Neutrophil (primary cell): ENCODE results near the gene GEMIN8.

ENCODE experiments used
- H3K27ac ChIP-seq: fragments of 200-600 bp; sonication (generic); 2 replicates; pipeline ENCODE4 v1.5.1; 2016; ENCODE audit warnings: mild to moderate bottlenecking, moderate library complexity
- H3K27me3 ChIP-seq: fragments of 200-600 bp; sonication (generic); 2 replicates; pipeline ENCODE4 v1.6.0; 2016; ENCODE audit warnings: mild to moderate bottlenecking
- H3K36me3 ChIP-seq: fragments of 200-600 bp; sonication (generic); 2 replicates; pipeline ENCODE4 v1.5.1; 2017
- H3K4me1 ChIP-seq, 2 experiments: fragments of 200-600 bp in 1 of 2; sonication (generic) in 1 of 2; 1 replicate in 1 of 2; 2 replicates in 1 of 2; pipeline versions ENCODE4 v1.5.1 to v1.6.1; 2013 to 2016; ENCODE audit warnings: low read depth in 1 of 2, low read length in 1 of 2, mild to moderate bottlenecking in 1 of 2, moderate library complexity in 1 of 2; ENCODE audit not compliant: control insufficient read depth in 1 of 2, insufficient read depth in 1 of 2
- H3K4me3 ChIP-seq, 2 experiments: fragments of 200-600 bp in 1 of 2; sonication (generic) in 1 of 2; 1 replicate in 1 of 2; 2 replicates in 1 of 2; pipeline ENCODE4 v1.5.1; 2013 to 2016; ENCODE audit warnings: low read depth in 1 of 2, low read length in 1 of 2, mild to moderate bottlenecking in 1 of 2, moderate library complexity in 1 of 2
- H3K9me3 ChIP-seq: fragments of 200-600 bp; sonication (generic); 2 replicates; pipeline ENCODE4 v1.5.1; 2016
- TF ChIP-seq, protein P1 (sequence below): fragments of 200-600 bp; sonication (generic); IDR thresholded peaks from 2 replicates; pipeline ENCODE4 v1.5.1; 2016; ENCODE audit warnings: antibody characterized with exemption

The GEMIN8 gene

DNA sequence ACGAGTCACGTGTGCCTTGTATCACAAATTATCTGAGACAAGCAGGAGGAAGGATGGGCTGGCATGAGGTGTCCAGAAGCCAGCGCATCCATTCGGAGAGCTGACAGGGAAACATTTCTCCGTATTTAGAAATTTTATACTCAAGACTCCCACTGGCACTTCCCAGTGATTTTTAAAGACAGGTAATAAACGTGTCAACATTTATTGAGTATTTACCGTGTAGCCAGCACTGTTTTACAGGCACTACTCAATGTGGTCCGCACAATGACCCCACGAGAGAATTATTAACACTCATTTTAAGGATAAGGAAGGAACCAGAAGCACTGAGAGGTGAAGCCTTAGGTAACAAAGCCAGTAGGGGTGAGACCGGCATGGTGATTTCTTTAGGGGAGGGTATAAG, 23.2 kb downstream of the GEMIN8 start:
- Histone ChIP-seq H3K36me3 (no peaks in the 10 kb centered on the region), H3K27me3 (no peaks in the 10 kb centered on the region), H3K27ac (no peak overlapping the region), H3K9me3 (no peaks in the 10 kb centered on the region), H3K4me3 (no peak overlapping the region), H3K4me1 (no peaks in the 10 kb centered on the region)
- TF ChIP-seq, protein P1, sequence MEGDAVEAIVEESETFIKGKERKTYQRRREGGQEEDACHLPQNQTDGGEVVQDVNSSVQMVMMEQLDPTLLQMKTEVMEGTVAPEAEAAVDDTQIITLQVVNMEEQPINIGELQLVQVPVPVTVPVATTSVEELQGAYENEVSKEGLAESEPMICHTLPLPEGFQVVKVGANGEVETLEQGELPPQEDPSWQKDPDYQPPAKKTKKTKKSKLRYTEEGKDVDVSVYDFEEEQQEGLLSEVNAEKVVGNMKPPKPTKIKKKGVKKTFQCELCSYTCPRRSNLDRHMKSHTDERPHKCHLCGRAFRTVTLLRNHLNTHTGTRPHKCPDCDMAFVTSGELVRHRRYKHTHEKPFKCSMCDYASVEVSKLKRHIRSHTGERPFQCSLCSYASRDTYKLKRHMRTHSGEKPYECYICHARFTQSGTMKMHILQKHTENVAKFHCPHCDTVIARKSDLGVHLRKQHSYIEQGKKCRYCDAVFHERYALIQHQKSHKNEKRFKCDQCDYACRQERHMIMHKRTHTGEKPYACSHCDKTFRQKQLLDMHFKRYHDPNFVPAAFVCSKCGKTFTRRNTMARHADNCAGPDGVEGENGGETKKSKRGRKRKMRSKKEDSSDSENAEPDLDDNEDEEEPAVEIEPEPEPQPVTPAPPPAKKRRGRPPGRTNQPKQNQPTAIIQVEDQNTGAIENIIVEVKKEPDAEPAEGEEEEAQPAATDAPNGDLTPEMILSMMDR = no peak

DNA sequence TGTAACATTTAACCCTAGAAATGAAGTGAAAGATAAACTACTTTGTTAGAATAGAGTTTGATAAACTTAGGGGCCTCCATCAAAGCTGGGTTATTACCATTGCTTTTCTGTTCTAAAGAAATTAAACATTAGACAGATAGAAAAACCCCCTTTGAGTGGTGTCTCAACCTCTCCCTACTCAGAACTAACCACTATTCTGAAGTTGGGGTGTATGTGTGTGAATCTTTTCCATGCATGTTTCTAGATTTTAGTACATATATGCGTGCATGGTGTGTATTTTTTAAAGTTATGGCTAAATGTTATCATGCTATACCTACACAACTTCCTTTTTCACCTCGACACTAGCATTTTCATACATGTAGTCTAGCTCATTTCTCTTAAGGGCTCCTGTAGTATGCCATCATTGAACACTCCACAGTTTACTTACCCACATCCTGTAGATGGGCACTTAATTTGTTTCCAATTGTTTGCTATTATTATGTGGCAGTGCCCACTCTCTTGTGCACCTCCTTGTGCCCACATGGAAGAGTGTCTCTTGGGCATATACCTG, 25.7 kb downstream of the GEMIN8 start:
- Histone ChIP-seq H3K27ac (no peak overlapping the region), H3K9me3 (no peaks in the 10 kb centered on the region), H3K36me3 (no peaks in the 10 kb centered on the region), H3K4me1 (no peaks in the 10 kb centered on the region), H3K27me3 (no peaks in the 10 kb centered on the region), H3K4me3 (no peak overlapping the region)
- TF ChIP-seq, protein P1 = no peak

DNA sequence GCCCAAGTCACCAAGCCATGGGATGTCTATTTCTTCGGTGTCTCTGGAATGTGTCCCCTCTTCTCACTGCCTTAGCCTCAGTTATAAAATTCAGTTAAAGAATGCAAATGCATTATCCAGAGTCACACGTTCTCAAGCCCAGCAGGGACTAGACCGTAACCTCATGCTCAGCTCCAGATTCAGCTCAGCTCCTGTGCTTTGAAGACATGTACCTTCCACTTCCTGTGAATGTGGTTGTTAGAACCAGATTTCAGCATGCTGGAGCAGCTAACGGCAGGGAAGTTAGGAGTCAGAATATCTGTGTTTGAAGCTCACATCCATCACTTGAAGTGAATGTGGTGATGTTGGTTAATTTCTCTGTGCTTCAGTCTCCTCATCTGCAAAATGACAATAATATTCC, 26.7 kb downstream of the GEMIN8 start:
- no peak overlapping the region for H3K4me3 ChIP-seq
- H3K27me3 ChIP-seq = no peaks in the 10 kb centered on the region
- no peaks in the 10 kb centered on the region for H3K4me1 ChIP-seq
- H3K27ac ChIP-seq = no peak overlapping the region
- TF ChIP-seq, protein P1 = no peak
- no peaks in the 10 kb centered on the region for H3K36me3 ChIP-seq
- no peaks in the 10 kb centered on the region for H3K9me3 ChIP-seq

DNA sequence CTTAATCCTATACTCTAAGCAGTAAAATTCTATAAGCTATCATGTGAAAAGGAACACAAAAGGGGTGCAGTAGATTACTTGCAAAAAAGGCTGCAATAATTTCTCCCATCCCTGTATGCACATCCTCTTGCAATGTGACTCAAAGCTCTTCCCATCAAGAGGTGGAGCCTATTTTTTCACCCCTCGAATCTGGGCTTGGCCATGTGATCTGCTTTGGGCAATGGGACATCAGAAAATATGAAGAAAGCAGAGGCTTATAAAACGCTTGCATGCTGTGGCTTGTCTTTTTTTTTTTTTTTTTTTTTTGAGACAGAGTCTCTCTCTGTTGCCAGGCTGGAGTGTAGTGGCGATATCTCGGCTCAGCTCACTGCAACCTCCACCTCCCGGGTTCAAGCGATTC, 33.0 kb downstream of the GEMIN8 start:
- Histone ChIP-seq H3K27ac (no peak overlapping the region), H3K9me3 (no peaks in the 10 kb centered on the region), H3K36me3 (no peaks in the 10 kb centered on the region), H3K4me1 (no peaks in the 10 kb centered on the region), H3K27me3 (no peaks in the 10 kb centered on the region), H3K4me3 (no peak overlapping the region)
- TF ChIP-seq, protein P1 = no peak

DNA sequence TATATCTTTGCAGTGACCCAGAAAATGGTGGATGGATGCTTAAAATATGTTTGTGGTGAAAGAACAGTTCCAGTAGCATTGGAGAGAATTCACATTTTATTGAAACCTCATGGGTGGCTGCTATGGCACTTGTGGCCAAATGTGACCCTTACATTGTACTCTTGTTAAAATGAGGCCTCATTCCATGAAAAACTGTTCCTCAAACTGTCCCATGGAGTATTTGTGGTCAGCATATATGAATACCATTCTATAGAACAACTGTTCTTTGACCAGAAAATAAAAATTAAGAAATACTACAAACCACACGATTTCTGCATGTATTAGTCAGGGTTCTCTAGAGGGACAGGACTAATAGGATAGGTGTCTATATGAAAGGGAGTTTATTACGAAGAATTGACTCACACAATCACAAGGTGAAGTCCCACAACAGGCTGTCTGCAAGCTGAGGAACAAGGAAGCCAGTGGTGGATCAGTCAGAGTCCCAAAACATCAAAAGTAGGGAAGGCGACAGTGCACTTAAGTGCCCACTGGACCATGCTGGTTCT, 35.1 kb downstream of the GEMIN8 start:
- no peaks in the 10 kb centered on the region for H3K36me3 ChIP-seq
- H3K4me3 ChIP-seq = no peak overlapping the region
- no peaks in the 10 kb centered on the region for H3K4me1 ChIP-seq
- TF ChIP-seq, protein P1 = no peak
- H3K9me3 ChIP-seq = no peaks in the 10 kb centered on the region
- H3K27ac ChIP-seq = no peak overlapping the region
- no peaks in the 10 kb centered on the region for H3K27me3 ChIP-seq

DNA sequence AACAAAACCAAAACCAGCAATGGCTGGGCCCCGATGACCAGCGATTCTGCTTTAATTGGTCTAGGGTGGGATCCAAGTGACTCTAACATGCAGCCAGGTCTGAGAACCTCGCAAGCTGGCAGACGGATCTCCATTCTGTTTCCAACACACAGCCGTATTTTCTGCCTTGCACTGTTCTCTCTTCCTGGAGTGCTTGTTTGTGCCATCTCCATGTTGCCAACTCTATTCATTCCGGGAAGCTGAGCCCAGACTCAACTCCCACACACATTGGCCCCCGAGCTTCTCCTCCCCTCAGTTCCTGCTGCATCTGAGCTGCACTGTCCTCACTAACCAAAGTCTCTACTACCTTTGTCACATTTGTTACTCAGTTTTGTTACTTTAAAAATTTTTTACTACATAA, 35.6 kb downstream of the GEMIN8 start:
- Histone ChIP-seq H3K36me3 (no peaks in the 10 kb centered on the region), H3K4me1 (no peaks in the 10 kb centered on the region), H3K4me3 (no peak overlapping the region), H3K9me3 (no peaks in the 10 kb centered on the region), H3K27ac (no peak overlapping the region), H3K27me3 (no peaks in the 10 kb centered on the region)
- TF ChIP-seq, protein P1 = no peak
